HepG2 (cell line): Measurements from ENCODE around the gene DGCR2. TPM values are rescaled to one million over a fixed set of nuclear protein-coding genes. Genes with fewer than 3 reads are reported as not detected.

Source experiments
- ATAC-seq: fragments of 200-7000 bp; cut with Tn5 transposase; 3 replicates; pipeline ENCODE4 v1.9.1; 2020; ENCODE audit warnings: mild to moderate bottlenecking, moderate library complexity
- BruUV-seq: library from RNA; stranded (reverse); fragments of 400-500 nt; replicated peaks from 2 replicates; lab custom pipeline; 2021; lab: Mats Ljungman, UMichigan
- CTCF ChIA-PET: fragments of 300-600 bp; formaldehyde crosslinking; extraction: SDS; loops from one replicate; lab custom pipeline; 2021; ENCODE audit warnings: low total read pairs, inconsistent platforms, low intra/inter-chr PET ratio; lab: Yijun Ruan, JAX
- POLR2A ChIA-PET: fragments of 350-600 bp; sonication (Branson Sonifier 250); formaldehyde crosslinking; loops from one replicate; lab custom pipeline; 2020; ENCODE audit warnings: antibody characterized with exemption, inconsistent platforms; lab: Yijun Ruan, JAX
- DNase-seq: peaks from one replicate; pipeline ENCODE4 v3.0.0-alpha.2; 2015; ENCODE audit warnings: low spot score
- FAIRE-seq: peaks from 3 replicates; lab custom pipeline; 2011; peaks lifted over from hg19 to GRCh38; lab: Jason Lieb, UNC
- H2AFZ ChIP-seq: one replicate; pipeline ENCODE4 v1.6.1; 2011; ENCODE audit warnings: low read length, inconsistent platforms
- H3K27ac ChIP-seq: fragments of 300-600 bp; 3 replicates; pipeline ENCODE4 v1.8.0; 2011; ENCODE audit warnings: mixed run types, mild to moderate bottlenecking, mixed read lengths, low read length, inconsistent platforms; ENCODE audit not compliant: insufficient read depth; ENCODE audit errors: extremely low read length
- H3K27me3 ChIP-seq, 2 experiments: fragments of 200-600 bp in 1 of 2; 2 replicates in 1 of 2; 3 replicates in 1 of 2; pipeline versions ENCODE4 v1.6.0 to v1.8.0; 2011; ENCODE audit warnings: low read length in 2 of 2, mild to moderate bottlenecking in 2 of 2, moderate library complexity in 2 of 2, inconsistent platforms in 1 of 2; ENCODE audit not compliant: insufficient read depth in 2 of 2, control insufficient read depth in 1 of 2
- H3K36me3 ChIP-seq, 2 experiments: fragments of 200-600 bp in 1 of 2; replicated peaks in 1 of 2; 2 replicates in 1 of 2; 3 replicates in 1 of 2; pipeline versions ENCODE4 v1.5.1 to v1.8.0; 2011; ENCODE audit warnings: low read length in 2 of 2, inconsistent platforms in 1 of 2; ENCODE audit not compliant: insufficient read depth in 2 of 2, control insufficient read depth in 1 of 2
- H3K4me1 ChIP-seq: 2 replicates; pipeline ENCODE4 v1.5.1; 2012; ENCODE audit warnings: low read length, inconsistent platforms; ENCODE audit not compliant: insufficient read depth
- H3K4me2 ChIP-seq: 2 replicates; pipeline ENCODE4 v1.6.0; 2011; ENCODE audit warnings: low read depth, low read length, inconsistent platforms
- H3K4me3 ChIP-seq, 3 experiments: fragments of 200-600 bp in 1 of 3; sonication (generic), shearing (Covaris generic) in 1 of 3; replicated peaks in 1 of 3; 2 replicates each; pipeline ENCODE4 v1.5.1; 2011 to 2016; ENCODE audit warnings: low read length in 3 of 3, inconsistent platforms in 2 of 3, low read depth in 2 of 3, mild to moderate bottlenecking in 2 of 3, control low read depth in 1 of 3, mixed read lengths in 1 of 3; ENCODE audit not compliant: insufficient read depth in 1 of 3
- H3K79me2 ChIP-seq: one replicate; pipeline ENCODE4 v1.6.1; 2011; ENCODE audit warnings: low read length, inconsistent platforms; ENCODE audit not compliant: insufficient read depth
- H3K9ac ChIP-seq: 2 replicates; pipeline ENCODE4 v1.6.0; 2011; ENCODE audit warnings: mild to moderate bottlenecking, low read depth, low read length, inconsistent platforms; ENCODE audit not compliant: insufficient read depth
- H3K9me3 ChIP-seq: 2 replicates; pipeline ENCODE4 v1.5.1; 2012; ENCODE audit warnings: mild to moderate bottlenecking, low read length
- H4K20me1 ChIP-seq: 2 replicates; pipeline ENCODE4 v1.6.0; 2011; ENCODE audit warnings: inconsistent platforms, mild to moderate bottlenecking, low read length, moderate library complexity; ENCODE audit not compliant: insufficient read depth
- HNRNPK ChIP-seq: fragments of 200-400 bp; formaldehyde crosslinking; IDR thresholded peaks from 2 replicates; pipeline ENCODE4 v1.6.1; 2018; ENCODE audit warnings: low read length, low read depth, moderate library complexity, mild to moderate bottlenecking; ENCODE audit not compliant: poor library complexity, severe bottlenecking
- SP4 ChIP-seq: sonication (generic); formaldehyde crosslinking; IDR thresholded peaks from 2 replicates; pipeline ENCODE4 v1.8.1; 2023; ENCODE audit warnings: mild to moderate bottlenecking, missing genetic modification reagents
- ZNF101 ChIP-seq: sonication (generic); formaldehyde crosslinking; IDR thresholded peaks from 2 replicates; pipeline ENCODE4 v1.4.0; 2020; ENCODE audit warnings: mild to moderate bottlenecking, low read depth, missing genetic modification reagents, borderline replicate concordance
- ZNF552 ChIP-seq: sonication (generic); formaldehyde crosslinking; IDR thresholded peaks from 2 replicates; pipeline ENCODE4 v1.9.0; 2022; ENCODE audit warnings: missing genetic modification reagents, mild to moderate bottlenecking, borderline replicate concordance
- ZNF563 ChIP-seq: sonication (generic); formaldehyde crosslinking; IDR thresholded peaks from 2 replicates; pipeline ENCODE4 v1.8.0; 2022; ENCODE audit warnings: mild to moderate bottlenecking, moderate library complexity, missing genetic modification reagents
- ZNF766 ChIP-seq: sonication (generic); formaldehyde crosslinking; IDR thresholded peaks from 2 replicates; pipeline ENCODE4 v1.5.0; 2020; ENCODE audit warnings: missing genetic modification reagents, borderline replicate concordance
- ZNF878 ChIP-seq: sonication (generic); formaldehyde crosslinking; IDR thresholded peaks from 2 replicates; pipeline ENCODE4 v1.8.1; 2023; ENCODE audit warnings: mild to moderate bottlenecking, missing genetic modification reagents, moderate library complexity
- WGBS: methylation state at CpG from one replicate; pipeline ENCODE4 v1.1.6; 2017; ENCODE audit warnings: low lambda C conversion rate; 5-methylcytosine and 5-hydroxymethylcytosine counted together
- in situ Hi-C: cut with HindIII; loops from 2 replicates; pipeline ENCODE4 v1.10.0; 2017; ENCODE audit warnings: low pct_unique_long_range_greater_than_20kb; ENCODE audit not compliant: extremely low pct_ligation_motif_present
- intact Hi-C: fragments of 100-400 bp; cut with micrococcal nuclease; formaldehyde crosslinking; loops from one replicate; pipeline ENCODE4 v1.10.0; 2022; ENCODE audit not compliant: unreplicated experiment
- polyA plus RNA-seq, 8 experiments: library from polyadenylated mRNA; depleted of rRNA in 3 of 8; stranded (reverse) in 7 of 8; unstranded in 1 of 8; fragments of >200 nt; fragmentation: Illumina TruSeq in 4 of 8; extraction: Trizol in 4 of 8; gene quantifications; 2 replicates each; pipeline versions ENCODE4 v1.2.1 to v1.2.3, GENCODE V29; 2011 to 2016; ENCODE audit warnings: low read depth in 4 of 8, missing spikeins in 1 of 8, mixed read lengths in 1 of 8; ENCODE audit not compliant: insufficient read depth in 1 of 8
- total RNA-seq, 5 experiments: library from RNA; depleted of rRNA; stranded (reverse); fragments of >200 nt; fragmentation: Illumina TruSeq; extraction: Trizol; gene quantifications; 2 replicates each; pipeline ENCODE4 v1.2.3, GENCODE V29; 2016; ENCODE audit warnings: low read depth in 1 of 5
- TF ChIP-seq, protein P1 (sequence below), 2 experiments: sonication (generic) in 1 of 2; formaldehyde crosslinking in 1 of 2; IDR thresholded peaks; 2 replicates each; pipeline versions ENCODE4 v1.4.0 to v1.6.1; 2016 to 2020; ENCODE audit warnings: borderline replicate concordance in 1 of 2, low read depth in 1 of 2, mild to moderate bottlenecking in 1 of 2, missing genetic modification reagents in 1 of 2
- TF ChIP-seq, protein P2 (sequence below): sonication (generic); formaldehyde crosslinking; IDR thresholded peaks from 2 replicates; pipeline ENCODE4 v1.4.0; 2020; ENCODE audit warnings: missing genetic modification reagents

The DGCR2 gene
- total and polyA plus RNA-seq, 2 of the 13 experiments (the other 11 are each of a cell fraction or from before 2014, with no cell fraction given) = 23.1 to 35.3 TPM

DNA sequence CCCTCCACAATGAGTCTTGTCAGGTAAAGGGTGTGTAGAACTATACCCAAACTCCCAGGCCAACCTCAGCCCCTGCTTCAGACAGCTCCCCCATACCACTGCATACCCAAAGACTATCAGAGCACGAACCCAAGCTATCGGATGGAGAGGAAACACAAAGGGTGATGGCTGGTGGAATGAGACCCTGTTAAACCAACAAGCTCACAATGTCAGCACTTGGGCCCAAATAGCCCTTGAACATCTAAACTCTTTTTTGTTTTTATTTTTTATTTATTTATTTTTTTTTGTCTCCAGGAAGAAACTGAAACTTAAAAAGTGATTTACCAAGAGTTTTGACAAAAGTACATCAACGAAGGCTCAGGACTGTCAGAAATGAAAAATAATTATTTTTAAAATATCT is 10.6 kb downstream of the DGCR2 start:
- Histone ChIP-seq H3K36me3 (peaks cover 0 to 20% of the 10 kb centered on the region in 2 experiments), H3K27me3 (no peaks in the 10 kb centered on the region; a peak in 1 of 5 replicates), H3K4me3 (no peak overlapping the region), H3K4me2 (no peak overlapping the region), H3K27ac (no peak overlapping the region), H3K9ac (no peak overlapping the region), H3K79me2 (peaks cover 81% of the 10 kb centered on the region), H3K4me1 (peaks cover 35% of the 10 kb centered on the region), H3K9me3 (no peaks in the 10 kb centered on the region), H2AFZ (no peak overlapping the region), H4K20me1 (peaks cover 51% of the 10 kb centered on the region)
- FAIRE-seq = no peak
- CTCF ChIA-PET = no interaction called here
- in situ Hi-C loops (no loop called here), intact Hi-C loops (no loop called here)
- no peak for DNase-seq
- POLR2A ChIA-PET = interaction anchor here (1.2 to 1.3 kb wide), 2 partner anchors 11 to 33 kb away, joined by 3 read pairs; partner anchors contain the start of genes DGCR2 and ESS2
- 95% methylated on average over 3 of the region's 3 CpGs for WGBS
- TF ChIP-seq, protein P1, sequence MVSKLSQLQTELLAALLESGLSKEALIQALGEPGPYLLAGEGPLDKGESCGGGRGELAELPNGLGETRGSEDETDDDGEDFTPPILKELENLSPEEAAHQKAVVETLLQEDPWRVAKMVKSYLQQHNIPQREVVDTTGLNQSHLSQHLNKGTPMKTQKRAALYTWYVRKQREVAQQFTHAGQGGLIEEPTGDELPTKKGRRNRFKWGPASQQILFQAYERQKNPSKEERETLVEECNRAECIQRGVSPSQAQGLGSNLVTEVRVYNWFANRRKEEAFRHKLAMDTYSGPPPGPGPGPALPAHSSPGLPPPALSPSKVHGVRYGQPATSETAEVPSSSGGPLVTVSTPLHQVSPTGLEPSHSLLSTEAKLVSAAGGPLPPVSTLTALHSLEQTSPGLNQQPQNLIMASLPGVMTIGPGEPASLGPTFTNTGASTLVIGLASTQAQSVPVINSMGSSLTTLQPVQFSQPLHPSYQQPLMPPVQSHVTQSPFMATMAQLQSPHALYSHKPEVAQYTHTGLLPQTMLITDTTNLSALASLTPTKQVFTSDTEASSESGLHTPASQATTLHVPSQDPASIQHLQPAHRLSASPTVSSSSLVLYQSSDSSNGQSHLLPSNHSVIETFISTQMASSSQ (IDR thresholded peaks at IDR 0.05; ENCODE audit: low read depth) = no peak
- TF ChIP-seq, protein P1 (CRISPR knock-in tag; IDR thresholded peaks at IDR 0.05; ENCODE audit: borderline replicate concordance) = no peak
- TF ChIP-seq, protein P2, sequence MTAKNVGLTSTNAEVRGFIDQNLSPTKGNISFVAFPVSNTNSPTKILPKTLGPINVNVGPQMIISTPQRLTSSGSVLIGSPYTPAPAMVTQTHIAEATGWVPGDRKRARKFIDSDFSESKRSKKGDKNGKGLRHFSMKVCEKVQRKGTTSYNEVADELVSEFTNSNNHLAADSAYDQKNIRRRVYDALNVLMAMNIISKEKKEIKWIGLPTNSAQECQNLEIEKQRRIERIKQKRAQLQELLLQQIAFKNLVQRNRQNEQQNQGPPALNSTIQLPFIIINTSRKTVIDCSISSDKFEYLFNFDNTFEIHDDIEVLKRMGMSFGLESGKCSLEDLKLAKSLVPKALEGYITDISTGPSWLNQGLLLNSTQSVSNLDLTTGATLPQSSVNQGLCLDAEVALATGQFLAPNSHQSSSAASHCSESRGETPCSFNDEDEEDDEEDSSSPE (CRISPR knock-in tag) = no peak
- TF ChIP-seq ZNF563 (CRISPR knock-in tag) = no peak
- no peak for TF ChIP-seq ZNF101
- TF ChIP-seq ZNF552 (CRISPR knock-in tag) = no peak
- no peak for TF ChIP-seq ZNF878
- TF ChIP-seq SP4 (CRISPR knock-in tag) = no peak
- no peak for TF ChIP-seq ZNF766 (CRISPR knock-in tag)
- no peak for TF ChIP-seq HNRNPK
- ATAC-seq = no peak
- BruUV-seq = no TSS peak
